HG03558 (cell line): Measurements from ENCODE around the gene RPRD2.
"Not testable (repeated sequence)": the region's sequence is repeated elsewhere in the genome, so short reads cannot be mapped to it uniquely, and the experiment has no call there.

Experiments
- ATAC-seq: cut with Tn5 transposase; IDR thresholded peaks from one replicate; pipeline ENCODE4 v1.9.1; 2021; ENCODE audit warnings: moderate number of reproducible peaks; ENCODE audit not compliant: unreplicated experiment; ENCODE audit errors: extremely low read depth

The RPRD2 gene

DNA sequence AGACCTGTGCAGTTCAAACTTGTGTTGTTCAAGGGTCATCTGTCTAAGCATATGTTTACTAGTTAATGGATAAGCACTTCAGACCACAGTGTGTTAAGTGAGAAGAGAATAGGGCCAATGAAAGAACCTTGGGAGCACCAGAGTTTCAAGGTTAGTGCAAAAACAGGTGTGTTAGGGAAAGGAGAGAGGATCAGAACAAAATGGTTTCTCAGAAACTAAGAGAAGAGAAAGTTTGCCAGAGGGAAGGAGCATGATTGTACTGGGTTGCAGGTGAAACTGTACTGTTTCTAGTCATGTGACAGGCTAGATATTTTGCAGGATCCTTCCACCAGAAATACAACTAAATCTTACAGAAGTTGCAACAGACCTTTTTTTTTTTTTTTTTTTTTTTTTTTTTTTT lies 23.3 kb downstream of the RPRD2 start:
- no peak for ATAC-seq

DNA sequence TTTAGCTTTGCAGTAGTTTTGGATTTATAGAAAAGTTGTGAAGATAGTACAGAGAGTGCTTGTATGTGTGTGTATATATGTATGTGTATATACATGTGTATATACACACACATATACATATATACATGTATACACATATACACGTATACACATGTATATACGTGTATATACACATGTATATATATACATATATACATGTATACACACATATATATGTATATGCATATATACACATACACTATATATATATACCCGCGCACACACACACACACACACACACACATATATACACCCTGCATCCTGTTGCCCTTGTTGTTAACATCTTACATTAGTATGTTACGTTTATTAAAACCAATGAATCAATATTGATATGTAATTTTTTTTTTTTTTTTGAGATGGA lies 24.3 kb downstream of the RPRD2 start:
- no peak for ATAC-seq

DNA sequence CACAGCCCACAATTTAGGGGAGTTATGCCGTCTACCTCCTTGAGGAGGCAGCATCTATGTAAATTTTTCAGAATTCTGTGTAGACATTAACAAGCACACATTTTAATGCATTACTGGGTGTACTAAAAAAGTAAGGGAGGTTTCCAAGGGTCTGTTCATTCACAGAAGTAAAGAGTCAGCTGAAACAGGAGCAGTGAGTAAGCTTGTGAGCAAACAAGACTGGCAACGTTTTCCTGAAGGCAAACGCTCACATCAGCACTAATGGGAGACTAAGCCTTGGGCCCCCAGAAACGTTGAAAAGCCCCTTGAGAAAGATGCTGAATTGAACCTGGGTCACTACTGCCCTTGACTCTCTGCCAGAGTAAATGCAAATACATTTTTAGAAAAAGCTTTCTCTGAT lies 25.7 kb downstream of the RPRD2 start:
- ATAC-seq = no peak

DNA sequence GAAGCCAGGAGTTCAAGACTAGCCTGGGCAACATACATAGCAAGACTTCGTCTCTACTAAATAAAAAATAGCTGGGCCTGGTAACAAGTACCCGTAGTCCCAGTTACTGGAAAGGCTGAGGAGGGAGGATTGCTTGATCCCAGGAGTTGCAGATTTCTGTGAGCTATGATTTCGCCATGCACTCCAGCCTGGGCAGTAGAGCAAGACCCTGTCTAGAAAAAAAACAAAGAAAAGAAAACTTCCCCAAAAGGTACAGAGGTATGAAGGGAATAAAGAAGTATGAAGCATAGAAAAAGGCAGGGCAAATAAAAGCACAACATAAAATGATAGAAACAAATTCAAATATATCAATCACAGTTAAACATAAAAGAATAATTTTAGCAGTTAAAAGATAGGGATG lies 28.7 kb downstream of the RPRD2 start:
- ATAC-seq = no peak

DNA sequence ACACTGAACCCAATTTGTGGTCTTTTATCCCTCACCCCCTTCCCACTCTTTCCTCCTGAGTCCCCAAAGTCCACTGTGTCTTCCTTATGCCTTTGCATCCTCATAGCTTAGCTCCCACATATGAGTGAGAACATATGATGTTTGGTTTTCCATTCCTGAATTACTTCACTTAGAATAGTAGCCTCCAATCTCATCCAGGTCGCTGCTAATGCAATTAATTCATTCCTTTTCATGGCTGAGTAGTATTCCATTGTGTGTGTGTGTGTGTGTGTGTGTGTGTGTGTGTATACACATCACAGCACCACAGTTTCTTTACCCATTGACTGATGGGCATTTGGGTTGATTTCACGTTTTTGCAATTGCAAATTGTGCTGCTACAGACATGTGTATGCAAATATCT lies 31.2 kb downstream of the RPRD2 start:
- not testable (repeated sequence) for ATAC-seq

DNA sequence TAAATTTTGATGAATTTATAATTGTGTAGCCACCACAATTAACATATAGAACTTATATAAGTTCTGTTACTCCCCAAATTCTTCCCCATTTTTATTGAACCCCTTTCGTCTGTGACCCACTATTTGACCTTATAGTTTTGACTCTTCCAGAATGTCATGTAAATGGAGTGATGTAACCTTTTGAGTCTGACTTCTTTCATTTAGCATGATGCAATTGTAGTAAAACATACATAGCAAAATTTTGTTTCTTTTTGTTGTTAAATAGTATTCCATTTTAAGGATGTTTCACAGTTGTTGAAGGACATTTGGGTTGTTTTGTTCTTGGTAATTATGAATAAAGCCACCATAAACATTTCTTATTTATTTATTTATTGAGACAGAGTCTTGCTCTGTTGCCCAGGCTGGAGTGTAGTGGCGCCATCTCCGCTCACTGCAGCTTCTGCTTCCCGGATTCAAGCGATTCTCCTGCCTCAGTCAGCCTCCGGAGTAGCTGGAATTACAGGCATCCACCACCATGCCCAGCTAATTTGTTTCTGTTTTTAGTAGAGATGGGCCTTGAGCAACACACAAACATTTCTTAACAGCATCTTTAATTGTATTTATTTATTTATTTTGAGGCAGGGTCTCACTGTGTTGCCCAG lies 33.6 kb downstream of the RPRD2 start:
- no peak for ATAC-seq

DNA sequence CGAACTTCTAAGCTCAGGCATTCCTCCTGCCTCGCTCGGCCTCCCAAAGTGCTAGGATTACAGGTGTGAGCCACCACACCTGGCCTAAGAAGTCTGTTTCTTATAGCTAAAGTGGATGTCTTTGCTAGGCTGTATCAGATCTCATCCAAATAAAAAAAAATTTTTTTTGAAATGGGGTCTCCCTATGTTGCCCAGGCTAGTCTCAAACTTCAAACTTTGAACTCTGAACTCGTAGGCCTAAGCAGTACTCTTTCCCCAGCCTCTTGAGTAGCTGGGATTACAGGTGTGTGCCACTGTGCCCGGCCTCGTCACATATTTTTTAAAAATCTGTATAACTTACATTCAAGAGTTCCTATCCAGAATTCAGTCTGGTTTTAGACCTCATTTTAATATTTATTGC lies 40.5 kb downstream of the RPRD2 start:
- ATAC-seq = no peak

DNA sequence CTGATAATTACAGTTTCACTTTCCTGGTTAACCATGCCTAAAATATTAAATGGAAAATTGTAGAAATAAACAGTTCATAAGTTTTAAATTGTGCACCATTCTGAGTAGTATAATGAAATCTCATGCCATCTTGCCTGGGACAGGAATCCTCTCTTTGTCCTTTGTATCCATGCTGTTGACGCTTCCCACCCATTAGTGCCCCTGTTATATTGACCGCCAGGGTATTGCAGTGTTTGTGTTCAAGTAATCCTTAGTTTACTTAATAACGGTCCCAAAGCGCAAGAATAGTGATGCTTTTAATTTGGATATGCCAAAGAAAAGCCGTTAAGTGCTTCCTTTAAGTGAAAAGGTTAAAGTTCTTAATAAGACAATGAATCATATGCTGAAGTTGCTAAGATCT lies 41.7 kb downstream of the RPRD2 start:
- ATAC-seq = no peak

DNA sequence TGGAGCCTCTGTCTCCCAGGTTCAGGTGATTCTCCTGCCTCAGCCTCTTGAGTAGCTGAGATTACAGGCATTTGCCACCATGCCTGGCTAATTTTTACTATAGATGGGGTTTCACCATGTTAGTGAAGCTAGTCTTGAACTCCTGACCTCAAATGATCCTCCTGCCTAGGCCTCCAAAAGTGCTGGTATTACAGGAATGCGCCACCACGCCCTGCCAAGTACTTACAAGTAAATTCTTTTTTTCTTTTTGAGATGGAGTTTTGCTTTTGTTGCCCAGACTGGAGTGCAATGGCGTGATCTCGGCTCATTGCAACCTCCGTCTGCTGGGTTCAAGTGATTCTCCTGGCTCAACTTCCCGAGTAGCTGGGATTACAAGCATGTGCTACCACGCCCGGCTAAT lies 42.5 kb downstream of the RPRD2 start:
- ATAC-seq = no peak

DNA sequence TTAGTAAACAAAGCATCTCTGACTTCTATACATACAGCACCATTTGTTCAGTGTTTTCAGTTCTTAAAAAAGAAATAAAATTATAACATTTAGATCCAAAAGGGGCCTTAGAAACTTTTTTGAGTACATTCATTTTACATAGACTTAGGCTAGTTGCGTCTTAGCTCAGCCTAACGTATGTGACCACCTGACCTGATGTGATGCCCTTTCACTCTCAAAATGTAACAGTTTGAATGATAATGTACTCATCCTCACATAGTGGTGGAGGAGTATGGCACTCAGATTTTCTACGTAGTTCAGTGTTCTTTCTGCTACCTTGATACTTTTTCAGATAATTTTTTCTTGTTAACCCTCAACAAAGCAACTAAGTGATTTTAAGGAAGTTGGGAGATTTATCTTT lies 43.4 kb downstream of the RPRD2 start:
- no peak for ATAC-seq

DNA sequence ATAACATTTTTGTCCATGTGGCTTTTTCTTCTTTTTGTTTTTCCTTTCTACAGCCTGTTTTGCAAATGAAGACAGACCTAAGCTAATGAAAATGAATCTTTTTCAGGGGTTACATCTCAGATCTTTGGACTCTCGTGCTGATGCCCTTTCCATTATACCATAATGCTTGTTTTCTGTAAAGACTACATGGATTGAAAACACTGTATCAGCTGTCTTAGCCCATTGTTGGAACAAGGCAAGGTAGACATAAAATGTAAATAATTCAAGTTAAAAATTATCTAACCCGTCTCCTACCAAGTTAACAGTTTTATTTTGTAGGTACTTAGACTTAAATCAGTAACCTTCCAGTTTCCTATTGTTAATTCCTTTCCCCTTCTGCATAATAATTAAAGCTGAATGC lies 44.9 kb downstream of the RPRD2 start:
- ATAC-seq = no peak

DNA sequence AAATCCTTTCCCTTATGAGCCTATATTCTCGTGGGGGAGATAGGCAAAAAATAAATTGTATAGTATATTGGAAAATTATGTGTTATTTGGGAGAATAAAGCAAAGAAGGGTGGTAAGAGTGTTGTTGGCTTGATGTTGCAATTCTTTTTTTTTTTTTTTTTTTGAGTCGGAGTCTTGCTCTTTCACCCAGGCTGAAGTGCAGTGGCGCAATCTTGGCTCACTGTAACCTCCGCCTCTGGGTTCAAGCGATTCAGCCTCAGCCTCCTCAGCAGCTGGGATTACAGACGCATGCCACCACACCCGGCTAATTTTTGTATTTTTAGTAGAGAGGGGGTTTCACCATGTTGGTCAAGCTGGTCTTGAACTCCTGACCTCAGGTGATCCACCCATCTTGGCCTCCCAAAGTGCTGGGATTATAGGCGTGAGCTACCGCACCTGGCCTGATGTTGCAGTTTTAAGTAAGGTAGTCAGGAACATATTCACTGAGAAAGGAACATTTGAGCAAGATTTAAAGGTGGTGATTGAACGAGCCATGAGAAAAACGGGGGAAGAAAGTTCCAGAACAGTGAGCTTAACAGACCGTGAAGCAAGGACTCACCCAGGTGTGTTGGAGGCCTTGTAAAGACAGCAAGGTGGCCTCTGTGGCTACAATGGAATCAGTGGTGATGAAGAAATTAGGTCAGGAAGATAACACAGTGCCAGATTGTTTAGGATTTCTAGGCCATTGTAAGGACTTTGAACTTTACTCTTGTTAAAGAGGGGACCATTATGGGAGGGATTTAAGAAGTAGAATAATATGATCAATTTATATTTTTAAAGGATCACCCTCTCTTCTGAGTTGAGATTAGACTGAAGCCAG lies 45.8 kb downstream of the RPRD2 start:
- ATAC-seq = no peak

DNA sequence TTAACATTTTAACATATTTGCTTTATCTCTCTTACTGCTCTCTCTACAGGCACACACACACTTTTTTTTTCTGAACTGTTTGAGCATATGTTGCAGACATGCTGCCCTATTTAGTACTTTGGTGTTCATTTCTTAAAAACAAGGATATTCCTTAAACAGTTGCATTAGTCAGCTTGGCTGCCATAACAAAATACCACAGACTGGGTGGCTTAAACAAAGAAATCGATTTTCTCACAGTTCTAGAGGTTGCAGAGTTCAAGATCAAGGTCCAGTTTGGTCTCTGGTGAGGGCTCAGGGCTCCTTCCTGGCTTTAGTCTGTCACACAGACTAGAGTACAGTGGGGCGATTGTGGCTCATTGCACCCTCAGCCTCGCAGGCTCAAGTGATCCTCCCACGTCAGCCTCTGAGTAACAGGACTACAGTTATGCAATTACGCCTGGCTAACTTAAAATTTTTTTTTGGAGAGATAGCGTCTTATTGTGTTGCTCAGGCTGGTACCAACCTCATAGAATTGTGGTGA lies 46.7 kb downstream of the RPRD2 start:
- ATAC-seq = no peak

DNA sequence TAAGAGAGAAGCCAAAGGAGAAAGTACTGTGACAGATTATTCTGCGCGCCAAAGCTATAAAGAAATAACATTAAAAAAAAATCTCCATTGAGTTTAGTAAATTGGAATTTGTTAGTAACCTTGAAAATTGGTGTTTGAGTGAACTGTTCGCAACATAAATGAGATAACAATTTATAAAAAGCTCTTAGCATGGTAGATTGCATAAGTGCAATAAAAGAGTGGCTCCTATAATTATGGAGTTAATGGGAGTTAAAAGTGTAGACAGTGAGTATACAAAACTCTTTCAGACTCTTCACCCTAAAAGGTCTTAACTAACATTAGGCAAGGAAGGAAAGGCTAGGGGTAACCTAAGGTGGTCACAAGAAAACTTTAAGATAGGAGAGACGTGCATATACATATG lies 50.6 kb downstream of the RPRD2 start:
- no peak for ATAC-seq

DNA sequence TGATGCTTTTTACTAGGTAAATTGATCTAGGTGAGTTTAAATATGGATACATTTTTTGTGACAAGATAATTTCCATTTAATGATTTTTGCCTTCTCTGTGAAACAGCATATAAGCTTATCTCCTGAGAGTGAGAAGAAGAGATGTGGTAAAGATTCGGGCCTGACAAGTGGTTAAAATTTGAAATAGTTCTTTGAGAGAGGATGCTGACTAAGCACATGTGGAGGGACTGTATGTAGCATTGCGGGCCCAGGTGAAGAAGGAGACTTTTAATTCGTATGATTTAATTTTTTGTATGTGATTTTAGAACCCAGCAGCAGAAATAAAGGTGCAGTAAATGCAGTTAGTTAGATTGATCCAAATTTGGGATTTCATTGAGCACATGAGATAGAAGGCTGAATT lies 51.9 kb downstream of the RPRD2 start:
- no peak for ATAC-seq

DNA sequence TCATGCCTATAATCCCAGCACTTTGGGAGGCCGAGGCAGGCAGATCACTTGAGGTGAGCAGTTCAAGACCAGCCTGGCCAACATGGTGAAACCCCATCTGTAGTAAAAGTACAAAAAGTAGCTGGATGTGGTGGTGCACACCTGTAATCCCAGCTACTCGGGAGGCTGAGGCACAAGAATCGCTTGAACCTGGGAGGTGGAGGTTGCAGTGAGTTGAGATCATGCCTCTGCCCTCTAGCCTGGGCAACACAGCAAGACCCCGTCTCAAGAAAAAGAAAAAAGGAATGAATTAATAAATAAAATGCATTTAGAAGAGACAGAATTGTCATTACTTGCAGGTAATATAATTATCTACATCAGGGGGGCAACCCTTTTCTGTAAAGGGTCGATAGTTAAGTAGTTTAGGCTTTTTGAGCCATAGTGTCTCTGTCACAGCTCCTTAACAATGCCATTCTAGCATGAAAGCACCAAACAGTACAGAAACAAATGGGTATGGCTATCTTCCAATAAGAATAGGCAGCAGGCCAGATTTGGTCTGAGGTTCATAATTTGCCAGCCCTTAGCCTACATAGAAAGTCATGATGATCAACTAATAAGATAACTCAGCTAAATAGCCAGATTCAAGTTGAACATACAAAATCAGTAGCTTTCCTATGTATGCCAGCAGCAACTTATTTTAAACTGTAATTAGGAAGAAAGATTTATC lies 56.8 kb downstream of the RPRD2 start:
- no peak for ATAC-seq

DNA sequence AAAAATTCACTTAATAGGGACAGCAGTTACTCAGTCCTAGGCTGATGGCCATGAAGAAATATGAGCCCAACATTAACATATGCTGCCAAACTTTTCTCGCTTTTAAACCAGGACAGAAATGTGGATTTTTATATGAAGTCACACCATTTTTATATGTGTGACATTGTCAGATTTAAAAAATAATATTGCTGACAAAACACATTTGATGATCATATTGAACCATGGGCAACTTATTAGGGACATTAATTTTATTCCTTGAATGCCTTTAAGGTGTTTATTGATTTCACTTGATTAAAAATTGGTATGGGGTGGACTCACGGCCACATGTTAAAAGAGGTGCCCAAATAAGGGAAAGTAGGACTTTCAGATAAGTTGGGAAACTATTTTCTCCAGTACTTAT lies 58.6 kb downstream of the RPRD2 start:
- ATAC-seq = no peak

DNA sequence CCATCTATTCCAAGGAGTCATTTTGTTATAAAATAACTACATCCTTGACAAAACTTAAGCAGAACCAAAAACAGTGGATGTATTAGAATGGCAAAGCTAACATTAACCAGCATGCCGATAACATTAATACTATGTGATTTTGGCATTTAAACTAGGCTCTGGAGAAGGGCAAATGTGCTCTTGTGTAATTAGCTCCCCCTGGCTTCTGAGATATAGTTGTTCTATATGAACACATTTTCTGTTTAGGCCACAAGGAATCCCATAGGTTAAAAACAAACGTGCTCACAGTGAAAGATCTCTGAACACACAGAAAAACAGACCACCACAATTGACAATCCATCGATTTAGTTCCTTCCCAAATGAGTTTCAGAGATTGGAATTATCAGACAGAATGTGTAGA lies 65.9 kb downstream of the RPRD2 start:
- no peak for ATAC-seq

DNA sequence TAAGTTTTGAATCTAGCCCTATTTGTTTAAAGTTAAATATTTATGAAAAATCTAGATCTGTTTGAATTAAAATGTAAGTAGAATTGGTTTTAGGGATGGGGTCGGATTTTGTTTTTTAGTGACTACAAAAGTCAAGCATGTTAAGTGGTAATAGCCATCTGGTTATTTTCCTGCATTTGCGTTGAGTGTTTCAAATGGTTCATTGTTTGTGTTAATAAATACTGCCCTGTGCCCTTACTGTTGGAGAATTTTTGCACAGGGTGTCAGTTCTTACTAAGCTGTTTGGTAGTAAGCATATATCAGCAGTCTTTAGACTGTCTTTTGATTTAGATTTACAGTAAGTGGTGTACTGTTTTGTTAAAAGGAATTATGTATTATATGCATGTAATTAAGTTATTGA lies 77.2 kb downstream of the RPRD2 start:
- ATAC-seq = no peak

DNA sequence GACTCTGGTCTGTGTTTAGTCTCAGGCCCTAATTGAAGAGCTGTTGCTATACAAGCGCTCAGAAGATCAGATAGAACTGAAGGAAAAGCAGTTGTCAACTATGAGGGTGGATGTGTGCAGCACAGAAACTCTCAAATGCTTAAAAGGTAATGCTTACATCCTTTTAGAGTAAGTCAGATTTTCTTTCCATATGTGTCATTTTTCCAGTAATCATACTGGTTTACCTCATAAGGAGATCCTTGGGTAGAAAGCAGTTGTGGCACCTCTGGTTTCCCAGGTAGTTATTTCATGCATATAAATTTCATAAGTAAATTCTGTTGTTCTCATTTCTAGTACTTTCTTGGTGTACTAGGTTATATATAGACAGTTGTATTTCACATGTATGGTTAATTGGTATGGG lies 80.3 kb downstream of the RPRD2 start:
- no peak for ATAC-seq

DNA sequence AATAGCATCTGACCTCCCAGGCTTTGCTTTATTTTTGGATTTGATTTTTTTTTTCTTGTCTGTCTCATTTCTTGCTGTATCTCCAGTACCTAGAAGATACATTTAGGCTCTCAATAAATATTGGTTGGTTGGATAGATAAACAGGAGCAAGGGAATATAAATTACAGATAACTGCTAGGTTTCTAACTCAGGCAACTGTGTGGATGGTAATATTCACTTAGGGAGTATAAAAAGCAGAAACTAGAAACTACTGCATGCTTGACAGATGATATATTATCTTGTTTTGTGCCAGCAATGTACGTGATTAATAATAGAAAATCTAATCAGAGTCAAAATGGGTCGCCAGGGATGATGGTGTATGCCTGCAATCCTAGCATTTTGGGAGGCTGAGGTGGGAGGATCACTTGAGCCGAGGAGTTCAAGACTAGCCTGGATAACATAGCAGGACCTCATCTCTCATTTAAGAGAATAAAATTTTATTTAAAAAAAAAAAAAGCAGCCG lies 92.2 kb downstream of the RPRD2 start:
- ATAC-seq = no peak
